ENCODE data around the gene GOLGA8H.
"Not testable (repeated sequence)": the region's sequence is repeated elsewhere in the genome, so short reads cannot be mapped to it uniquely, and the experiment has no call there.

DNA sequence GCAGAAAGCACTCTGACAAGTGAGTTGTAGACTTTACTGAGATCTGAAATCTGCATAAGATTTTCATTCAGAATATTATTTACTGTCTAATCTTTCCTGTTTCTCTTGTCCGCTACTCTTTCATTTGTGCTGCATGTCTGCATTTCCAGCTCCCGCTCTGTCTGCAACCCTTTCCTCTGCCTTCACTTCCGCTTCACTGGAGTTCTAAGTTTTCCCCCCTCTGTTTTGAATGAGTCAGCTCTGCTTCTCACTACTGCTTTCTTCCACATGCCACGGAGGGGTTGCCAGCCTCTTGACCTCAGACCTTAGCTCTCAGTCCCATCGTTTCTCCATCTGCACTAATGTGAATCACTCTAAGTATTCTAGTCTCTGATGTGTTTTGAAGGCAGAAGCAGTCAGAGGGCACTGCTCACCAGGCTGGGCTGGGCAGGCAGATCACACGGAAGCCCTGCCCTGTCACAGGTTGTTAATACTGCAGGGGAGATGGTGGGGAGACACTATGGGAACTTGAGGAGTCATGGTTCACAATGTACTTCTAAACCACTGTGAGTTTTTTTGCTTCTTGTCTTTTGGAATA lies 24.3 kb upstream of the GOLGA8H start:
- not testable (repeated sequence) for TF ChIP-seq YY1 (IDR thresholded peaks at IDR 0.05; ENCODE audit: low read depth, low read length); RFX5 (IDR thresholded peaks at IDR 0.05; ENCODE audit: borderline replicate concordance, low read depth, low read length); POLR2AphosphoS5 (IDR thresholded peaks at IDR 0.05; ENCODE audit: low read depth, low read length); CTCF (IDR thresholded peaks at IDR 0.05; ENCODE audit: control extremely low read depth in 1 of 3, insufficient read depth in 1 of 3, low read depth in 1 of 3, low read length in 3 of 3)
